H9 (cell line): ENCODE measurements around the gene PRR5L. TPM values are rescaled to one million over a fixed set of nuclear protein-coding genes. Genes with fewer than 3 reads are reported as not detected.

Experiments
- DNase-seq: peaks from one replicate; pipeline ENCODE4 v3.0.0-alpha.2; 2017
- H2AFZ ChIP-seq: one replicate; pipeline ENCODE4 v1.6.1; 2013; ENCODE audit warnings: mild to moderate bottlenecking, low read length, control low read depth, moderate library complexity
- H2AK5ac ChIP-seq: 2 replicates; pipeline ENCODE4 v1.6.1; 2013; ENCODE audit warnings: low read length, control low read depth, mixed read lengths; ENCODE audit not compliant: insufficient read length
- H2BK120ac ChIP-seq: one replicate; pipeline ENCODE4 v1.6.1; 2013; ENCODE audit warnings: low read depth, mild to moderate bottlenecking, low read length, control low read depth, inconsistent platforms; ENCODE audit not compliant: poor library complexity, severe bottlenecking
- H2BK12ac ChIP-seq: 2 replicates; pipeline ENCODE4 v1.6.1; 2013; ENCODE audit warnings: low read length, control low read depth, mixed read lengths, low read depth; ENCODE audit not compliant: insufficient read length
- H2BK15ac ChIP-seq: 2 replicates; pipeline ENCODE4 v1.6.1; 2013; ENCODE audit warnings: low read depth, low read length, control low read depth
- H2BK20ac ChIP-seq: one replicate; pipeline ENCODE4 v1.6.1; 2013; ENCODE audit warnings: low read depth, mild to moderate bottlenecking, low read length, control low read depth, inconsistent platforms; ENCODE audit not compliant: poor library complexity, severe bottlenecking
- H2BK5ac ChIP-seq: 2 replicates; pipeline ENCODE4 v1.6.1; 2013; ENCODE audit warnings: low read length, control low read depth, mixed read lengths; ENCODE audit not compliant: insufficient read length
- H3K14ac ChIP-seq: 2 replicates; pipeline ENCODE4 v1.6.1; 2013; ENCODE audit warnings: low read length, control low read depth; ENCODE audit not compliant: insufficient read depth
- H3K18ac ChIP-seq: 2 replicates; pipeline ENCODE4 v1.6.1; 2013; ENCODE audit warnings: low read depth, mild to moderate bottlenecking, mixed read lengths, low read length, control low read depth; ENCODE audit not compliant: insufficient read length
- H3K23ac ChIP-seq: 2 replicates; pipeline ENCODE4 v1.6.1; 2013; ENCODE audit warnings: low read length, control low read depth, mixed read lengths, low read depth; ENCODE audit not compliant: insufficient read length
- H3K23me2 ChIP-seq: 2 replicates; pipeline ENCODE4 v1.6.1; 2013; ENCODE audit warnings: low read depth, mild to moderate bottlenecking, mixed read lengths, low read length, control low read depth; ENCODE audit not compliant: insufficient read length, poor library complexity, severe bottlenecking
- H3K27ac ChIP-seq: 2 replicates; pipeline ENCODE4 v1.5.1; 2013; ENCODE audit warnings: low read length, control low read depth, mixed read lengths, low read depth; ENCODE audit not compliant: insufficient read length
- H3K27me3 ChIP-seq: 2 replicates; pipeline ENCODE4 v1.6.1; 2013; ENCODE audit warnings: low read length, control low read depth, inconsistent platforms; ENCODE audit not compliant: insufficient read depth
- H3K4ac ChIP-seq: 2 replicates; pipeline ENCODE4 v1.6.1; 2013; ENCODE audit warnings: low read depth, mild to moderate bottlenecking, control low read depth, inconsistent platforms, low read length, moderate library complexity
- H3K4me1 ChIP-seq: 2 replicates; pipeline ENCODE4 v1.6.1; 2013; ENCODE audit warnings: low read length, control low read depth, inconsistent platforms; ENCODE audit not compliant: insufficient read depth
- H3K4me2 ChIP-seq: 2 replicates; pipeline ENCODE4 v1.6.1; 2013; ENCODE audit warnings: low read length, control low read depth, mixed read lengths; ENCODE audit not compliant: insufficient read length, insufficient read depth
- H3K56ac ChIP-seq: 2 replicates; pipeline ENCODE4 v1.6.1; 2013; ENCODE audit warnings: low read depth, mild to moderate bottlenecking, mixed read lengths, low read length, control low read depth; ENCODE audit not compliant: insufficient read length
- H3K79me1 ChIP-seq: 2 replicates; pipeline ENCODE4 v1.6.1; 2013; ENCODE audit warnings: low read depth, mild to moderate bottlenecking, moderate library complexity, low read length, control low read depth, inconsistent platforms; ENCODE audit not compliant: insufficient read depth, poor library complexity, severe bottlenecking
- H3K79me2 ChIP-seq: 2 replicates; pipeline ENCODE4 v1.6.1; 2013; ENCODE audit warnings: low read length, control low read depth, inconsistent platforms; ENCODE audit not compliant: insufficient read depth
- H3K9ac ChIP-seq: 2 replicates; pipeline ENCODE4 v1.6.1; 2013; ENCODE audit warnings: low read length, control low read depth, mixed read lengths; ENCODE audit not compliant: insufficient read length; ENCODE audit errors: extremely low read depth
- H3K9me3 ChIP-seq: one replicate; pipeline ENCODE4 v1.6.1; 2013; ENCODE audit warnings: low read depth, low read length, inconsistent platforms; ENCODE audit not compliant: control insufficient read depth
- H3T11ph ChIP-seq: one replicate; pipeline ENCODE4 v1.6.1; 2013; ENCODE audit warnings: mild to moderate bottlenecking, low read length, control low read depth, inconsistent platforms
- H4K20me1 ChIP-seq: one replicate; pipeline ENCODE4 v1.6.1; 2013; ENCODE audit not compliant: control insufficient read depth, insufficient read length, insufficient read depth
- H4K5ac ChIP-seq: 2 replicates; pipeline ENCODE4 v1.6.1; 2013; ENCODE audit warnings: low read depth, mild to moderate bottlenecking, mixed read lengths, low read length, control low read depth; ENCODE audit not compliant: insufficient read length
- H4K8ac ChIP-seq: replicated peaks from 2 replicates; pipeline ENCODE4 v1.6.1; 2013; ENCODE audit warnings: low read length, control low read depth, mixed read lengths, low read depth; ENCODE audit not compliant: insufficient read length
- H4K91ac ChIP-seq: 2 replicates; pipeline ENCODE4 v1.6.1; 2013; ENCODE audit warnings: low read depth, mild to moderate bottlenecking, moderate library complexity, mixed read lengths, low read length, control low read depth; ENCODE audit not compliant: insufficient read length
- H3K27ac Mint-ChIP-seq, 3 experiments: 2 replicates in 2 of 3; 3 replicates in 1 of 3; pipeline ENCODE4 v1.8.0; 2020 to 2021; ENCODE audit warnings: mixed read lengths in 3 of 3, mild to moderate bottlenecking in 1 of 3, moderate library complexity in 1 of 3
- H3K27me3 Mint-ChIP-seq: 2 replicates; pipeline ENCODE4 v1.8.0; 2021; ENCODE audit warnings: low read depth, mild to moderate bottlenecking, moderate library complexity, mixed read lengths
- H3K36me3 Mint-ChIP-seq, 3 experiments: 2 replicates in 2 of 3; 3 replicates in 1 of 3; pipeline ENCODE4 v1.8.0; 2020 to 2021; ENCODE audit warnings: low read depth in 3 of 3, mixed read lengths in 3 of 3; ENCODE audit not compliant: insufficient read depth in 1 of 3
- H3K4me1 Mint-ChIP-seq, 2 experiments: 2 replicates each; pipeline ENCODE4 v1.8.0; 2020; ENCODE audit warnings: mixed read lengths in 2 of 2
- H3K4me3 Mint-ChIP-seq, 2 experiments: 2 replicates in 1 of 2; 3 replicates in 1 of 2; pipeline ENCODE4 v1.8.0; 2020 to 2021; ENCODE audit warnings: mild to moderate bottlenecking in 2 of 2, mixed read lengths in 2 of 2, moderate library complexity in 1 of 2
- H3K9me3 Mint-ChIP-seq, 2 experiments: 2 replicates in 1 of 2; 3 replicates in 1 of 2; pipeline ENCODE4 v1.8.0; 2020; ENCODE audit warnings: mild to moderate bottlenecking in 2 of 2, mixed read lengths in 2 of 2, moderate library complexity in 1 of 2
- whole genome bisulfite sequencing: extraction: QIAGEN DNeasy Blood & Tissue Kit; methylation state at CpG from one replicate; pipeline ENCODE4 v1.1.7; 2013; ENCODE audit warnings: missing lambda C conversion rate, low lambda C conversion rate, mixed read lengths; ENCODE audit not compliant: insufficient read length; ENCODE audit errors: extremely low coverage; 5-methylcytosine and 5-hydroxymethylcytosine counted together
- total RNA-seq: library from RNA; stranded (reverse); gene quantifications from 2 replicates; pipeline ENCODE4 v1.2.1, GENCODE V29; 2021
- TF ChIP-seq, protein P1 (sequence below): fragments of 200-600 bp; sonication (generic); conservative IDR thresholded peaks from 3 replicates; pipeline ENCODE4 v1.8.0; 2021; ENCODE audit warnings: antibody characterized with exemption, mild to moderate bottlenecking

Gene PRR5L
- total RNA-seq, 1 experiment from 2014 or later = 5.6 TPM

DNA sequence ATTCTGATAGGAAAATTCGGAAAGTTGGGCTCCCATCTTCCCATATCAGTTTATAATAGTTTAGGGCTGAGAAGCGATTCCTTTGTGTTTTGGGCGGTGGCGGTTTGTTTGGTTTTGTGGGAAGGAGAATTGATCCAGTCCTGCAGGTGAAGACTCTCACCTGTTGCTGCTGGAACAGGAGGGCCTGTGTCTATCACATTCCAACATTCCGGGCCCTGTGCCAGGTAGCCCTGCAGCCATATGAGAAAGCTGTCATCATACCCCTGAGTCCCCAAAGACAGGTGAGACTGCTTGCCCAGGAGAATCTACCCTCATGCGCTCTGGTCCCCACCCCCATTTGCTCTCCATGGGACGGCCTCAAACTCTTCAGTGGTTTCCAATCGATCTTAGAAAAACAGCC lies 151.9 kb downstream of the PRR5L start:
- no peak overlapping the region for H2BK5ac ChIP-seq
- H4K20me1 ChIP-seq = no peaks in the 10 kb centered on the region
- no peak overlapping the region for H2BK12ac ChIP-seq
- no peak overlapping the region for H3K14ac ChIP-seq
- H3K36me3 Mint-ChIP-seq = peaks cover 0 to 7% (median 0%) of the 10 kb centered on the region in 3 experiments; a peak in 3 of 7 replicates
- DNase-seq = no peak
- no peak overlapping the region for H3T11ph ChIP-seq
- no peak overlapping the region for H3K18ac ChIP-seq
- H4K8ac ChIP-seq = no peak overlapping the region
- no peak overlapping the region for H3K27ac ChIP-seq
- no peaks in the 10 kb centered on the region for H3K79me1 ChIP-seq
- H3K23ac ChIP-seq = no peak overlapping the region
- no peak overlapping the region for H3K4ac ChIP-seq
- no peak overlapping the region for H2AK5ac ChIP-seq
- H3K9me3 ChIP-seq = no peaks in the 10 kb centered on the region
- no peak overlapping the region for H3K4me2 ChIP-seq
- H3K79me2 ChIP-seq = no peaks in the 10 kb centered on the region
- no peaks in the 10 kb centered on the region for H3K4me1 ChIP-seq
- H3K27me3 ChIP-seq = no peaks in the 10 kb centered on the region
- no peak overlapping the region for H3K4me3 Mint-ChIP-seq
- no peak overlapping the region for H2BK20ac ChIP-seq
- H4K5ac ChIP-seq = no peak overlapping the region
- H3K27me3 Mint-ChIP-seq = no peaks in the 10 kb centered on the region; the same call in 1 of the 2 replicates
- no peaks in the 10 kb centered on the region; a peak in 1 of 5 replicates for H3K9me3 Mint-ChIP-seq
- no peak overlapping the region for H3K9ac ChIP-seq
- WGBS = no CpG with 5 or more reads among the region's 8 CpGs
- H2BK15ac ChIP-seq = no peak overlapping the region
- peak overlapping the region in 1 of 3 experiments; percentile 74; a peak in 2 of 7 replicates for H3K27ac Mint-ChIP-seq
- H2BK120ac ChIP-seq = no peak overlapping the region
- H3K4me1 Mint-ChIP-seq = peaks cover 3 to 11% of the 10 kb centered on the region in 2 experiments; a peak in 3 of 4 replicates
- H4K91ac ChIP-seq = no peak overlapping the region
- H3K23me2 ChIP-seq = no peaks in the 10 kb centered on the region
- TF ChIP-seq, protein P1, sequence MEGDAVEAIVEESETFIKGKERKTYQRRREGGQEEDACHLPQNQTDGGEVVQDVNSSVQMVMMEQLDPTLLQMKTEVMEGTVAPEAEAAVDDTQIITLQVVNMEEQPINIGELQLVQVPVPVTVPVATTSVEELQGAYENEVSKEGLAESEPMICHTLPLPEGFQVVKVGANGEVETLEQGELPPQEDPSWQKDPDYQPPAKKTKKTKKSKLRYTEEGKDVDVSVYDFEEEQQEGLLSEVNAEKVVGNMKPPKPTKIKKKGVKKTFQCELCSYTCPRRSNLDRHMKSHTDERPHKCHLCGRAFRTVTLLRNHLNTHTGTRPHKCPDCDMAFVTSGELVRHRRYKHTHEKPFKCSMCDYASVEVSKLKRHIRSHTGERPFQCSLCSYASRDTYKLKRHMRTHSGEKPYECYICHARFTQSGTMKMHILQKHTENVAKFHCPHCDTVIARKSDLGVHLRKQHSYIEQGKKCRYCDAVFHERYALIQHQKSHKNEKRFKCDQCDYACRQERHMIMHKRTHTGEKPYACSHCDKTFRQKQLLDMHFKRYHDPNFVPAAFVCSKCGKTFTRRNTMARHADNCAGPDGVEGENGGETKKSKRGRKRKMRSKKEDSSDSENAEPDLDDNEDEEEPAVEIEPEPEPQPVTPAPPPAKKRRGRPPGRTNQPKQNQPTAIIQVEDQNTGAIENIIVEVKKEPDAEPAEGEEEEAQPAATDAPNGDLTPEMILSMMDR = no peak
- H2AFZ ChIP-seq = no peak overlapping the region
- no peak overlapping the region for H3K56ac ChIP-seq
